GM20000 (cell line): Measurements from ENCODE around the gene IFNGR1.

Experiments
- DNase-seq: peaks from one replicate; pipeline ENCODE4 v3.0.0; 2012; ENCODE audit warnings: low spot score
- TF ChIP-seq, protein P1 (sequence below): IDR thresholded peaks from 2 replicates; pipeline ENCODE4 v1.5.1; 2012; ENCODE audit warnings: mild to moderate bottlenecking, control low read depth; ENCODE audit errors: extremely low read depth, missing control alignments

IFNGR1 gene

DNA sequence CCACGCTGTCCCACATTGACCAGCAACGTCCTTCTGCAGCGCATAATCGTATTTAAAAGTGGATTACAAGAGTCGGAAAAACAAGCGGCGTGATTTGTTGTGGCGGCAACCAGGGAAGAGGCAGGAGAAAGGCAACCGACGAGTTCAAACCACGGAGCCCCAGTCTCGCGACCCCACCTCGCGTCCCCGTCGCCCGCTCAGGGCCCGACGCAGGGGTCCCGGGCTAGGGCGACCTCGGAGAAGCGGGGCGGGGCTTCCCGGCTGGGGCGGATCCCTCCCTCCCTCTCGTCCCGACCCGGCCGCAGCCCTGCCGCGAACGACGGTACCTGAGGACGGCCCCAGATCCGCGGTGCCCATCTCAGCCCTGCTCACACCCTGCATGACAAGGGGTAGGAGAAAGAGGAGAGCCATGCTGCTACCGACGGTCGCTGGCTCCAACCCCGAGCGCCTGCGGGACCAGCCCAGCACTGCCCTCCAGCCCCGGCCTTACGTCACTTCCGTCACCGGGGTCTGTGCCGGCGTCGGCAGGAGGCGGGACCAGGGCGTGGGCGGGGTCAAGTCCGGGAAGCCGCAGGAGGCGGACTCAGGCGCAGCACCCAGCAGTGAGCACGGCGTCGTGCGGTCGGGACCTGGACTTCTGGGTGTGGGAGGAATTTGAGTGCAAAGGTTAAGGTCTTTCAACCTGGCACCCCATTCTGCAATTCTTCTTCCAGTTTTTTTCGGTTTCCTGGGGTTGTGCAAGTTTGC, at the start of gene IFNGR1:
IFNGR1 (minus strand) TSS at position 469 of the 747 bp plus-strand sequence; CDS start at position 411, 58 bp downstream.
- DNase-seq = peak; percentile 90
- TF ChIP-seq, protein P1, sequence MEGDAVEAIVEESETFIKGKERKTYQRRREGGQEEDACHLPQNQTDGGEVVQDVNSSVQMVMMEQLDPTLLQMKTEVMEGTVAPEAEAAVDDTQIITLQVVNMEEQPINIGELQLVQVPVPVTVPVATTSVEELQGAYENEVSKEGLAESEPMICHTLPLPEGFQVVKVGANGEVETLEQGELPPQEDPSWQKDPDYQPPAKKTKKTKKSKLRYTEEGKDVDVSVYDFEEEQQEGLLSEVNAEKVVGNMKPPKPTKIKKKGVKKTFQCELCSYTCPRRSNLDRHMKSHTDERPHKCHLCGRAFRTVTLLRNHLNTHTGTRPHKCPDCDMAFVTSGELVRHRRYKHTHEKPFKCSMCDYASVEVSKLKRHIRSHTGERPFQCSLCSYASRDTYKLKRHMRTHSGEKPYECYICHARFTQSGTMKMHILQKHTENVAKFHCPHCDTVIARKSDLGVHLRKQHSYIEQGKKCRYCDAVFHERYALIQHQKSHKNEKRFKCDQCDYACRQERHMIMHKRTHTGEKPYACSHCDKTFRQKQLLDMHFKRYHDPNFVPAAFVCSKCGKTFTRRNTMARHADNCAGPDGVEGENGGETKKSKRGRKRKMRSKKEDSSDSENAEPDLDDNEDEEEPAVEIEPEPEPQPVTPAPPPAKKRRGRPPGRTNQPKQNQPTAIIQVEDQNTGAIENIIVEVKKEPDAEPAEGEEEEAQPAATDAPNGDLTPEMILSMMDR = no peak

- TF ChIP-seq, protein P1 = no peak
- no peak for DNase-seq
Measured at GRCh38 chr6:137268911-137269310, 49.7 kb upstream of the IFNGR1 start.

GRCh38 chr6:137266309-137266586, 47.1 kb upstream of the IFNGR1 start:
- TF ChIP-seq, protein P1 = no peak
- no peak for DNase-seq

DNA sequence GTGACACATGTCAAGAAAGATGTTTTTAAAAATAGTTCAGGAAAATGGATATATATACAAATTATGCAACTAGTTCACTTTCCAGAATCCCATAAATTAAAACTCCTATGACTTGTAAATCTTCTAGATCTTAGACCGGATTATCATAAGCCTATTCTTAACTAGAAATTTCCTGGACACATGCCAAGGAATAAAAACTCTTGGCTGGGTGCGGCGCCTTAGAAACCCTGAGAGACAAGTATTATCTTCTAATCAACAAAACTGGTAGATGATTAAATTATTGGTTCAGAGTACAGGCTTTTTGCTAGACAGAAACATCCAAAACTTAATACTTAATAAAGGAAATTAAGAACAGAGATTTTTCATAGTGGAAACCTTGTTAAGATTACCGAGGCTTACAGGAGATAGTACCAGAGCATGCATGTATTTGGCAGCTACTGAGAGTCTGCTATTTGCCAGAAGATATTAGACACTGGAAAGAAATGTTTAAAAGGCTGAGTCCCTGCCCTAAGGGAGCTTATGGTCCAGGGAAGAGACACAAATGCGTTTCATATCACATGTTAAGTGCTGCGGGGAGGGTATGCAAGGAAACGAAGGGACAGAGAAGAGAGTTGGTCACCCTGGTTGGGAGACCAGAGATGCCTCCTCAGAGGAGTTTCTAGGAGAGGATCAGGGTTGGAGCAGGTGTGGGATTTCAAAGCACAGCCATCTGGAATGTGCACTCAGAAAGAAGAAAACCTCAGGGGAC, 46.5 kb upstream of the IFNGR1 start:
- DNase-seq = no peak
- TF ChIP-seq, protein P1 = no peak

DNA sequence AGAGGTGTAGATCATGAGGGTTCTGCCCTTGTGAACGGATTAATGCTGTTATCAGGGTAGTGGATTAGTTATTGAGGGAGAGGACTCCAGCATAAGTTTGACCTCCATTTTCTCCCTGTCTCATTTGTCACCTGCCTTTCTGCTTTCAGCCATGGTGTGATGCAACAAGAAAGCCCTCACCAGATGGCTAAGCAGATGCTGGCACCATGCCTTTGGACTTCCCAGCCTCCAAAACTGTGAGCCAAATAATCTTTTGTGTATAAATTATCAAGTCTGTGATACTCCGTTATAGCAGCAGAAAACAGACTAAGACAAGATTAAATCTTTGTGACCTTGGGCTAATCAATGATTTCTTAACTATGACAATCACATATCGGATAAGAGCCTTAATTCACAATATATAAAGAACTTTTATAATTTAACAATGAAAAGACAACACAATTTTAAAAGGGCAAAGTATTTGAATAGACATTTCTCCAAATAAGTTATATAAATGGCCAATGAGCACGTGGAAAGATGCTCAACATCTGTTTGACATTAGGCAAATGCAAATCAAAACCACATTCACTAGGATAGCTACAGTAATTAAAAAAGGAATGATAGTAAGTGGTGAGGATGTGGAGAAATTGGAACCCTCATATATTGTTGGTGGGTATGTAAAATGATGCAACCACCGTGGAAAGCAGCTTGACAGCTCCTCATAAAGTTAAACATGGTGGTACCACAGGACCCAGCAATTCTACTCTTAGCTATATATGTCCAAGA, 45.3 kb upstream of the IFNGR1 start:
- TF ChIP-seq, protein P1 = no peak
- no peak for DNase-seq

DNA sequence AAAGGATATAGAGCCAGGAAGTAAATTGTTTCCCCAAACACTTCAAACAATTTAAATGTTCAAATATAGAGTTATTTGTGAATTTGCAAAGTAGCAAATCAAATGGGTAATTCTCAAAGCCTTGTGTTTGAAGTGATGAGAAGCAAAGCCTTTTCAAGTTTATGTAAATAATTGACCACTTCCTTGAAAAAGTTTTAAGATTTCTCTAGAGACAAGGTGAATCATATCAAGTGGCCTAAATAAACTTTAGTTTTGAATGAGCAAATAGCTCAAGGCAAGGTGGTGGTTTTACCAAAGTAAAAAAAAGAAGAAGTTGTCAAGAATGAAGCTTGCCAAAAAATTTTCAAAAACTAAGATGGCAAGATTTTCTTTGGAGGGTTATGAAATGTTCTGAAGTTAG, 42.6 kb upstream of the IFNGR1 start:
- TF ChIP-seq, protein P1 = no peak
- peak; percentile 32 for DNase-seq

GRCh38 chr6:137261361-137261760, 42.2 kb upstream of the IFNGR1 start:
- DNase-seq = no peak

More at GRCh38 chr6:137261361-137261760, 42.2 kb upstream of the IFNGR1 start:
- TF ChIP-seq, protein P1 = no peak
